Measurements from ENCODE around the gene SLC2A1.
A peak's percentile ranks its signal among the peaks of the same experiment; 100 is the strongest.
"Not testable (repeated sequence)": the region's sequence is repeated elsewhere in the genome, so short reads cannot be mapped to it uniquely, and the experiment has no call there.

The SLC2A1 gene

DNA sequence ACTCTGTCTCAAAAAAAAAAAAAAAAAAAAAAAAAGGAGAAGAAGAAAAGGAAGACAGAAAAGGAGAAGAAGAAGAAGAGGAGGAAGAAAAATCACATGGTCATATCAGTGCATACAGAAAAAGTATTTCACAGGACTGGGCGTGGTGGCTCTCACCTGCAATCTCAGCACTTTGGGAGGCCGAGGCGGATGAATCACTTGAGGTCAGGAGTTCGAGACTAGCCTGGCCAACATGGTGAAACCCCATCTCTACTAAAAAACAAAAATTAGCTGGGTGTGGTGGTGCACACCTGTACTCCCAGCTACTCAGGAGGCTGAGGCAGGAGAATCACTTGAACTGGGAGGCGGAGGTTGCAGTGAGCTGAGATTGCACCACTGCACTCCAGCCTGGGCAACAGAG is 39.0 kb downstream of the SLC2A1 start:
- H3K4ac ChIP-seq (ENCODE audit: low read depth, low read length); DNase-seq; H3K56ac ChIP-seq (ENCODE audit: low read length); H3K27me3 ChIP-seq (ENCODE audit: insufficient read depth, low read length, poor library complexity); H3K4me2 ChIP-seq (ENCODE audit: low read length); H3K79me1 ChIP-seq (ENCODE audit: low read length); H4K5ac ChIP-seq (ENCODE audit: low read length); H2BK15ac ChIP-seq (replicated peaks; ENCODE audit: low read depth); H3K36me3 ChIP-seq (ENCODE audit: control insufficient read depth, insufficient read depth, low read length); H2AK5ac ChIP-seq (ENCODE audit: low read length); H2BK120ac ChIP-seq (ENCODE audit: low read depth, low read length); H3K4me3 ChIP-seq (ENCODE audit: low read length); H3K18ac ChIP-seq (ENCODE audit: low read length); H3K79me2 ChIP-seq (ENCODE audit: control insufficient read depth, insufficient read depth, low read length); H3K27ac ChIP-seq (ENCODE audit: low read depth, low read length); H4K8ac ChIP-seq (ENCODE audit: low read depth, low read length); H3K4me1 ChIP-seq (ENCODE audit: control insufficient read depth, low read depth, low read length); H3K23ac ChIP-seq (ENCODE audit: low read length); H3K9ac ChIP-seq (ENCODE audit: low read length); H2BK5ac ChIP-seq (ENCODE audit: low read length): not testable (repeated sequence)
- WGBS (ENCODE audit: extremely low coverage, insufficient coverage, low lambda C conversion rate): no CpG with 5 or more reads among the region's 5 CpGs

DNA sequence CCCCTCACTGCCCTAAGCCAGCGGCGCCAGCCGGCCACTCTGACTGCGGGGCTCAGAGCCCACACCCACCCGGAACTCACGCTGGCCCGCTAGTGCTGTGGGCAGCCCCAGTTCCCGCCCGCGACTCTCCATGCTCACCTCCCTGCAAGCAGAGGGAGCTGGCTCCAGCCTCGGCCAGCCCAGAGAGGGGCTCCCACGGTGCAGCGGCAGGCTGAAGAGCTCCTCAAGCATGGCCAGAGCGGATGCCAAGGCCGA is 41.5 kb downstream of the SLC2A1 start:
- Histone ChIP-seq H2BK15ac (replicated peaks; ENCODE audit: low read depth) (no peak overlapping the region), H4K8ac (ENCODE audit: low read depth, low read length) (no peak overlapping the region), H3K9ac (ENCODE audit: low read length) (no peak overlapping the region), H3K79me1 (ENCODE audit: low read length) (no peaks in the 10 kb centered on the region), H3K27me3 (ENCODE audit: insufficient read depth, low read length, poor library complexity) (no peaks in the 10 kb centered on the region), H3K4me2 (ENCODE audit: low read length) (no peak overlapping the region), H3K79me2 (ENCODE audit: control insufficient read depth, insufficient read depth, low read length) (no peaks in the 10 kb centered on the region), H4K5ac (ENCODE audit: low read length) (no peak overlapping the region), H2AK5ac (ENCODE audit: low read length) (no peak overlapping the region), H3K4me1 (ENCODE audit: control insufficient read depth, low read depth, low read length) (no peaks in the 10 kb centered on the region), H3K4ac (ENCODE audit: low read depth, low read length) (no peak overlapping the region), H3K4me3 (ENCODE audit: low read length) (no peak overlapping the region), H3K18ac (ENCODE audit: low read length) (no peak overlapping the region), H2BK5ac (ENCODE audit: low read length) (no peak overlapping the region), H3K56ac (ENCODE audit: low read length) (no peak overlapping the region), H3K27ac (ENCODE audit: low read depth, low read length) (no peak overlapping the region), H3K36me3 (ENCODE audit: control insufficient read depth, insufficient read depth, low read length) (no peaks in the 10 kb centered on the region), H3K23ac (ENCODE audit: low read length) (no peak overlapping the region), H2BK120ac (ENCODE audit: low read depth, low read length) (no peak overlapping the region)
- no peak for DNase-seq
- no CpG with 5 or more reads among the region's 15 CpGs for WGBS (ENCODE audit: extremely low coverage, insufficient coverage, low lambda C conversion rate)

- no peak overlapping the region for H2AK5ac ChIP-seq (ENCODE audit: low read length)
- H3K56ac ChIP-seq (ENCODE audit: low read length): no peak overlapping the region
- no peak overlapping the region for H4K5ac ChIP-seq (ENCODE audit: low read length)
- H2BK15ac ChIP-seq (replicated peaks; ENCODE audit: low read depth): no peak overlapping the region
- H3K27me3 ChIP-seq (ENCODE audit: insufficient read depth, low read length, poor library complexity): no peaks in the 10 kb centered on the region
- no peak overlapping the region for H3K27ac ChIP-seq (ENCODE audit: low read depth, low read length)
- no peak overlapping the region for H2BK120ac ChIP-seq (ENCODE audit: low read depth, low read length)
- WGBS (ENCODE audit: extremely low coverage, insufficient coverage, low lambda C conversion rate): no CpG with 5 or more reads among the region's 3 CpGs
- no peak overlapping the region for H3K4me2 ChIP-seq (ENCODE audit: low read length)
- no peaks in the 10 kb centered on the region for H3K79me2 ChIP-seq (ENCODE audit: control insufficient read depth, insufficient read depth, low read length)
- H3K79me1 ChIP-seq (ENCODE audit: low read length): no peaks in the 10 kb centered on the region
- H3K36me3 ChIP-seq (ENCODE audit: control insufficient read depth, insufficient read depth, low read length): no peaks in the 10 kb centered on the region
- H3K18ac ChIP-seq (ENCODE audit: low read length): no peak overlapping the region
- no peak overlapping the region for H3K9ac ChIP-seq (ENCODE audit: low read length)
- no peak overlapping the region for H2BK5ac ChIP-seq (ENCODE audit: low read length)
- no peak overlapping the region for H3K23ac ChIP-seq (ENCODE audit: low read length)
- no peak overlapping the region for H3K4ac ChIP-seq (ENCODE audit: low read depth, low read length)
- no peak overlapping the region for H4K8ac ChIP-seq (ENCODE audit: low read depth, low read length)
- H3K4me1 ChIP-seq (ENCODE audit: control insufficient read depth, low read depth, low read length): no peaks in the 10 kb centered on the region
- no peak overlapping the region for H3K4me3 ChIP-seq (ENCODE audit: low read length)
- DNase-seq: no peak
Measured at GRCh38 chr1:42915456-42915855, 43.2 kb downstream of the SLC2A1 start.

DNA sequence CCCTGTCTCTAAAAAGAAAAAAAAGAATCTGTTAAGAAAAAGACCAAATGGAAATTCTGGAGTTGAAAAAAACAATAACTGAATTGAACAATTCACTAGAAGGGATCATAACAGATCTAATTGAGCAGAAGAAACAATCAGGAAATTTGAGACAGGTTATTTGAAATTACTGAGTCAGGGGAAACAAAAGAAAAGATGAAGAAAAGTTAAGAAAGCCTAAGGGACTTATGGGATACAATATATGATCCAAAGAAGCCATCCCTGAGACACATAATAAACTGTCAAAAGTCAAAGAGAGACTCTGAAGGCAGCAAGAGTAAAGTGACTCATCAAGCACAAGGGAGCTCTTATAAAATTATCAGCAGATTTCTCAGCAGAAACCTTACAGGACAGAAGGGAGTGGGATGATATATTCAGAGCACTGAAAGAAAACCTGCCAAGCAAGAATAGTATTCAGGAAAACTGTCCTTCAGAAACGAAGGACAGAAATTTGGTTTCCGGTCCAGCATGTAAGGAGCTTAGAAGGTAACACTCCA is 44.5 kb downstream of the SLC2A1 start:
- Histone ChIP-seq H3K27ac (ENCODE audit: low read depth, low read length) (no peak overlapping the region), H2AK5ac (ENCODE audit: low read length) (no peak overlapping the region), H3K23ac (ENCODE audit: low read length) (no peak overlapping the region), H4K8ac (ENCODE audit: low read depth, low read length) (no peak overlapping the region), H3K18ac (ENCODE audit: low read length) (no peak overlapping the region), H3K4ac (ENCODE audit: low read depth, low read length) (no peak overlapping the region), H3K36me3 (ENCODE audit: control insufficient read depth, insufficient read depth, low read length) (no peaks in the 10 kb centered on the region), H2BK5ac (ENCODE audit: low read length) (no peak overlapping the region), H3K4me1 (ENCODE audit: control insufficient read depth, low read depth, low read length) (no peaks in the 10 kb centered on the region), H3K4me2 (ENCODE audit: low read length) (no peak overlapping the region), H4K5ac (ENCODE audit: low read length) (no peak overlapping the region), H3K56ac (ENCODE audit: low read length) (no peak overlapping the region), H3K79me2 (ENCODE audit: control insufficient read depth, insufficient read depth, low read length) (no peaks in the 10 kb centered on the region), H3K27me3 (ENCODE audit: insufficient read depth, low read length, poor library complexity) (no peaks in the 10 kb centered on the region), H3K79me1 (ENCODE audit: low read length) (no peaks in the 10 kb centered on the region), H3K9ac (ENCODE audit: low read length) (no peak overlapping the region), H2BK120ac (ENCODE audit: low read depth, low read length) (no peak overlapping the region), H2BK15ac (replicated peaks; ENCODE audit: low read depth) (no peak overlapping the region), H3K4me3 (ENCODE audit: low read length) (no peak overlapping the region)
- WGBS (ENCODE audit: extremely low coverage, insufficient coverage, low lambda C conversion rate): no CpG with 5 or more reads among the region's 2 CpGs
- no peak for DNase-seq

DNA sequence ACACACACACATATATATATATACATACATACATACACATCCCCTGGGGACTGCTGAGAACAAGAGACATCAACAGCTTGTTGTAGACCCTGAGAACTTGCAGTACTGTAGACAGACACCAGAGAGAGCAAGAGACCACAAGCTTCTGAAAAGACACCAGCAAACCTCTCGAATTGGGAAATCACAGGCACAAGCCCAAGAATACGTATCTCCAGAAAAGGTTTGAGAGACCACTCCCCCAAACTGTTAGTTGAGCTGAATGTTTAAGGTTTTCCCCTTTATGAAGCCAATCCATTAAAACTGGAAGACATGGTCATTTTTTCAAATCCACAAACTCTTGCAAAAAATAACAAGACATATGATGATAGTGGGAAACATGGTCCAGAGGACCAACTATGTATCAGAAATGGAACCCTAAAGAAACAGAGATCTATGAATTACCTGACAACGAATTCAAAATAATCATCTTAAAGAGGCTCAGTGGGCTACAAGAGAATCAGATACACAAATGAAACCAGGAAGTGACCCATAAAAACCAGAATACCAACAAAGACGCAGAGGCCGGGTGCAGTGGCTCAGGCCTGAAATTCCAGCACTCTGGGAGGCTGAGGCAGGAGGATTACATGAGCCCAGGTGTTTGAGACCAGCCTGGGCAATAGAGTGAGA is 45.1 kb downstream of the SLC2A1 start:
- no peak overlapping the region for H3K27ac ChIP-seq (ENCODE audit: low read depth, low read length)
- no peak overlapping the region for H2BK5ac ChIP-seq (ENCODE audit: low read length)
- H3K4me1 ChIP-seq (ENCODE audit: control insufficient read depth, low read depth, low read length): no peaks in the 10 kb centered on the region
- no peaks in the 10 kb centered on the region for H3K79me2 ChIP-seq (ENCODE audit: control insufficient read depth, insufficient read depth, low read length)
- no peak overlapping the region for H4K5ac ChIP-seq (ENCODE audit: low read length)
- no peak overlapping the region for H3K4me2 ChIP-seq (ENCODE audit: low read length)
- no peak overlapping the region for H3K4me3 ChIP-seq (ENCODE audit: low read length)
- H3K4ac ChIP-seq (ENCODE audit: low read depth, low read length): no peak overlapping the region
- no peak overlapping the region for H3K56ac ChIP-seq (ENCODE audit: low read length)
- H3K79me1 ChIP-seq (ENCODE audit: low read length): no peaks in the 10 kb centered on the region
- peak; percentile 94 for DNase-seq
- H3K23ac ChIP-seq (ENCODE audit: low read length): no peak overlapping the region
- no peak overlapping the region for H4K8ac ChIP-seq (ENCODE audit: low read depth, low read length)
- no peak overlapping the region for H3K9ac ChIP-seq (ENCODE audit: low read length)
- H2BK15ac ChIP-seq (replicated peaks; ENCODE audit: low read depth): no peak overlapping the region
- no peak overlapping the region for H2BK120ac ChIP-seq (ENCODE audit: low read depth, low read length)
- no peaks in the 10 kb centered on the region for H3K36me3 ChIP-seq (ENCODE audit: control insufficient read depth, insufficient read depth, low read length)
- no peaks in the 10 kb centered on the region for H3K27me3 ChIP-seq (ENCODE audit: insufficient read depth, low read length, poor library complexity)
- no peak overlapping the region for H3K18ac ChIP-seq (ENCODE audit: low read length)
- no CpG with 5 or more reads among the region's 5 CpGs for WGBS (ENCODE audit: extremely low coverage, insufficient coverage, low lambda C conversion rate)
- H2AK5ac ChIP-seq (ENCODE audit: low read length): no peak overlapping the region

DNA sequence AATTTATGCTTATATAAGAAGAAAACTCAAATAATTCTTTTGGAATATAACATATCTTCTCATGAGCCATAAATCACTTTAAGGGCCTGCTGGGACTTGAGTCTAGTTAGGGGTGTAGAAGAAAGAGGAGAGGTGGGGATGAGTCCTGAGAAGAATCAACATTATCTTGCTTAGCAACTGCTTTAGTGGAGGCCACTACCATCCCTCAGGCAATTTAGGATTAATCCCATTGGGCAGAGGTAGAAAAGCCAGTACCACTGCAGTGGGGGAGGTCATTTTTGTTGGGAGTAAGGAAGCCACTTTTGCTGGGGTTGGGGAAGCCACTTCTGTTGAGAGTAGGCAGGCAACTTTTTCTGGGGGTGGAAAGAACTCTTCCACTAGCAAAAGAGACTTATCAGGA is 47.7 kb downstream of the SLC2A1 start:
- Histone ChIP-seq H2AK5ac (ENCODE audit: low read length) (no peak overlapping the region), H2BK15ac (replicated peaks; ENCODE audit: low read depth) (no peak overlapping the region), H3K36me3 (ENCODE audit: control insufficient read depth, insufficient read depth, low read length) (no peaks in the 10 kb centered on the region), H3K9ac (ENCODE audit: low read length) (no peak overlapping the region), H3K56ac (ENCODE audit: low read length) (no peak overlapping the region), H3K4me2 (ENCODE audit: low read length) (no peak overlapping the region), H3K27ac (ENCODE audit: low read depth, low read length) (no peak overlapping the region), H2BK5ac (ENCODE audit: low read length) (no peak overlapping the region), H4K5ac (ENCODE audit: low read length) (no peak overlapping the region), H3K4ac (ENCODE audit: low read depth, low read length) (no peak overlapping the region), H3K27me3 (ENCODE audit: insufficient read depth, low read length, poor library complexity) (no peaks in the 10 kb centered on the region), H3K4me1 (ENCODE audit: control insufficient read depth, low read depth, low read length) (no peaks in the 10 kb centered on the region), H3K79me1 (ENCODE audit: low read length) (no peaks in the 10 kb centered on the region), H3K79me2 (ENCODE audit: control insufficient read depth, insufficient read depth, low read length) (no peaks in the 10 kb centered on the region), H3K23ac (ENCODE audit: low read length) (no peak overlapping the region), H3K18ac (ENCODE audit: low read length) (no peak overlapping the region), H4K8ac (ENCODE audit: low read depth, low read length) (no peak overlapping the region), H2BK120ac (ENCODE audit: low read depth, low read length) (no peak overlapping the region), H3K4me3 (ENCODE audit: low read length) (no peak overlapping the region)
- DNase-seq: peak; percentile 62

Data from mesendoderm (in vitro differentiated cells).